Hypothalamus (tissue), 51 donors: ENCODE measurements around the gene EPN1.

Source experiments
- DNase-seq, 51 donors: peaks; one replicate each; lab custom pipeline; 2025; lab: John Stamatoyannopoulos, UW

Gene EPN1

DNA sequence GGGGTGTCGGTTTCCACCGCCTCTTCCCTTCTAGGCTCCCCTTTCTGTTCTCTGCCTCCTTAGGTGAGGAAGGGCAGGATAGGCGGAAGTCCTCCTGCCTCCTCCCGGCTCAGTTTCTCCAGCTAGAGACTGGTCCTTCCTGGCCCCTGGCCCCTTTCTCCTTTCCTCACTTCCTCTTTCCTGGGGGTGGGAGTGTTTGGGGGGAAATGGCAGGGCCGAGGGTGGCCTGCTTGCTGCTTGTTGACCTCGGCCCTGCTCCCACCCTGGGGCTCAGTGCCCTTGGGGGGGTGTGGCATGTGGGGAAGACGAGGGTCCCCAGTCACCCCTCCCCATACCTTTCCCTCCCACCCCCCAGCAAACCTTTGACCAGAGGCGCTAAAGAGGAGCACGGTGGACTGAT, 15.2 kb upstream of the EPN1 start:
- DNase-seq = no peak

DNA sequence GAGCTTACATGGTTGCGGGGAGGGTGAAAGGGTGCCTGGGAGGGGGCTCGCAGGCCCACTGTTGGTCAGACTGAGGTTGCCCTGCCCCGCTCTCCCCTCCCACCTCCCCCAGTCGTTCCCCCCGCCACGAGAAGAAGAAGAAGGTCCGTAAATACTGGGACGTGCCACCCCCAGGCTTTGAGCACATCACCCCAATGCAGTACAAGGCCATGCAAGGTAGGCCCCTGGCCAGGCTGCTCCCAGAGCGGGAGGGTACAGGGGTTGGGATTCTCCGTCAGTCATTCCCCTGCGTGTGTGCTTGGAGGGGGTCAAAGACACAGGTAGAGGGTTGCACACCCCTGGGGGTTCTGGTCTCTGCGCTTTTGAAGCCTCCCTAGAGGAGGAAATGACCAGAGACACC, 14.6 kb upstream of the EPN1 start:
- no peak for DNase-seq

DNA sequence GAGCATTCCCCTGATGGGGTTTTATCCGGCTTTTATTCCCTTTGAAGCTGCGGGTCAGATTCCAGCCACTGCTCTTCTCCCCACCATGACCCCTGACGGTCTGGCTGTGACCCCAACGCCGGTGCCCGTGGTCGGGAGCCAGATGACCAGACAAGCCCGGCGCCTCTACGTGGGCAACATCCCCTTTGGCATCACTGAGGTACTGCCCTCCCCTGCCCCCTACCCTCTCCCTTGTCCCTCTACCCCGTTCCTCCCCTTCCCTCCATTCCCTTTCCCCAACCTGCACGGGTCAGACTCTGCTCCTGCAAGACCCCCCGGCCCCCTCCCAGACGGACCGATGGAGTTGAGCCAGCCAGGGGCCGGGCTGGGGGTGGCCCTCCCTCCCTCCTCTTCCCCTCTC, 14.0 kb upstream of the EPN1 start:
- DNase-seq = no peak

DNA sequence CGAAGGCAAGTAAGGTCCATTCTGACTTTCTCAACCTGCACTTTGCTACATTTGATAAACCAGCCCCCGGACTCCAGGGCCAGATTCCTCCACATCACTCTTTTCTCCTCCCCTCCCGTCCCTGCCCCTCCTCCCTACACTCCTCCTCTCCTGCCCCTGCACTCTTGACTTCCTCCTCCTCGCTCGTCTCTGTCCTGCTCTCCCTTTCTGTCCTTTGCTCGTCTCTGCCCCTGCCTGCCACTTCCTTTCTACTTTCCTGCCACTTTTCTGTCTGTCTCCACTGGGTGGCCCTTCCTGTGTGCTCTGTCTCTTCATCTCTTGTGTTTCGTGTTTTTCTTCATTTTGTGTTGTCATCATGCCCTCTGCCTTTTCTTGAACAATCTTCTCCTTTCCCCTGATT, 13.2 kb upstream of the EPN1 start:
- DNase-seq = no peak

DNA sequence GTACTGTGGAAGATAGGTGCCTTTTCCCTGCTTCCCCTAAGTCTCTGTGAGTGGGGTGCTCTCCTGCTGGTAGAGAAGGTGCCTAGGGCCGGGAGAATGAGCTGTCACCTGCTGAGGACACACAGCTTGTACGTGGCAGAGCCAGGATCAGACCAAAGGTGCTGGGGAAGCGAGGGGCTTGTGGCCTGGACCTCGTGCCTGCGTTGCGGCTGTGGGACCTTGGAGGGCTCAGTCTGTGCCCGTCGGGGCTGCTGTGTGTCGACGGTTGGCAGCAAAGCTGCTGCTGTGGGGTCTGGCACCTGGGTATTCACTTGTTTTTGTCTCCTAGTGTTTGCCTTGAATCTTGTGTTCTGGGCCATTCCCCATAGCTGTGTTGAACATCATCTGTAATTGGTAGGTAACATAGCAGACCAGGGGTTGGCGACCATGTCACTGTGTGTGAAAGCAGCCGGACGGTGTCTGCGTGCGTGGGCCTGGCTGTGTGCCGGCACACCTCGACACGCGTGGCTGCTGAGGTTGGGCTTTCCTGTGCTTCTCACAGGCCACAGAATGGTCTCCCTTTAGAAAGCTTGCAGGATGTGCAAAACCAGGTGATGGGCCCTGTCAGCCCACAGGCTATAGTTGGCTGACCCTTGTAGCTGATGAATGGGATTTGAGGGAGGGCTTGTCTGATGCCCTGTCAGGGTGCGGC, 11.0 kb upstream of the EPN1 start:
- no peak for DNase-seq

DNA sequence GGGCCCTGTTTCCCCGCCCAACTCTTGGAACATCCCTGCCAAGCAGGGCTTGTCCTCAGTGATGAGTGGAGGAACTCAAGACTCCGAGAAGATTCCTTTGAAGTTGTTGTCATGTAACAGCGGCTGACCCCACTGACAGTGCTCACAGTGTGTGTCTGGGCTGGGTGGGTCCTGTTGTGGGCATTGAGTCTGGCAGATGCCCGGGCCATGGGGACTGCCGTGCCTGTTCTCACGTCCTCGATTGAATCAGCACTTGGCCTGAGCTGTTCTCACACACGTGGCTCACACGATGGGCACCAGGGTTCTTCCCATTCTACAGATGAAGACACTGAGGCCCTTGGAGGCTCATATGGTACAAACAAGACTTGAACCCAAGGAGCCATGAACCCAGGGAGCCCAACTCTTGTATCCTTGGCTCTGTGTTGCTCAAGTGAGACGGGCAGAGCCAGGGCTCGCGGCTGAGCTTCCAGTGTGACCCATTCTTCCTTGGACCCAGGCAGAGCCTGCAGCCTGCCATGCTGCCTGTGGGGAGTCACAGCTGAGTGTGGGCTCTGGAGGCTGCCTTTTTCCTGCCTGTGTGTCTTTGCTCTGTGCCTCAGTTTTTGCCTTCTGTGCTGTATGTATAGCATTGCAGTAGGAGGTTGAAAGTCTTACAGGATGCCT, 8.6 kb upstream of the EPN1 start:
- no peak for DNase-seq

DNA sequence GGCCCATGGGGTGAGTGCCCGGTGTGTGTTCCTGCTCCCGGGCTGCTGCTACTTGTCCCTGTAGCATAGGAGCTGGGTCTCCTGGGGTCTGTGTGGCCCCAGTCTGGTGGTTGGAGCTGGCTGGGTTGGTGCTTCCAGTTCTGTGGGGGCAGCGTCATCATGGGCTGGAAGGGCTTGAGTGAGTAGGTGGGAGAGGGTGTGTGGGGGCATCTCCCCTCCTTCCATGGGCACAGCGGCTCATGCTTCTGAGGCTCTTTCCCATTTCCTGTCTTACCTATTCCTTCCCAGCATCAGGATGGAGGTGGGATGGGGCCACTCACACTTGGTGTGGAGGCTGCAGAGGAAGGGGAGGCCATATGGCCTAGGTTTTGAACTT, 8.0 kb upstream of the EPN1 start:
- DNase-seq = no peak

DNA sequence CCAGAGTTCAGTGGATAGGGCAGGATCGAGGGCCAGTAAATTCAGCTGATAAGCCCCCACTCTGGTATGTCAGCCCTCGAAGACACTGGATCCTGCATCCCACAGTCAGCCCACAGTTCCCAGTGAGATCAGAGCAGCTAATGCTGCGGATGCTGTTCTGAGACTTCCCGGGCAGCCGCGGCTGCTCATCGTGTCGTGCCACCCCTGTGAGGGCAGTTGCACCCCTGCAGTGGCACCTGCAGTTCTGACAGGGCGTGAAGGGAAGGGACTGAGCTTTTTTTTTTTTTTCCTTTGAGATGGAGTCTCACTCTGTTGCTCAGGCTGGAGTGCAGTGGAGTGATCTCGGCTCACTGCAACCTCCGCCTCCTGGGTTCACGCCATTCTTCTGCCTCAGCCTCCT, 7.5 kb upstream of the EPN1 start:
- DNase-seq = no peak

DNA sequence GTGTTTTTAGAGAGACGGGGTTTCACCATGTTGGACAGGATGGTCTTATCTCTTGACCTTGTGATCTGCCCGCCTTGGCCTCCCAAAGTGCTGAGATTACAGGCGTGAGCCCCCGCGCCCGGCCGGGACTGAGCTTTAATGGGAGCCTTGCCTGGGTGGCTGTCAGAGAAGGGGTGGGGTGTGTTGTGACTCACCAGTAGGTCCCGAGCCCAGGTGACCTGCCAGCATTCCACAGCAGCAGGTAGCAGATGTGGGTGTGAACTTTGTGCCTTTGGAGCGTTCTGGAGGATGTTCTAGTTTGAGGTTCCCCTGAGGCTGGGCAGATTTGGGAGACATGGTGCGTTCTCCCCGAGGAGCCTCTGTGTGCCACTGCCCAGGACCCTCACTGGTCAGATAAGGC, 7.1 kb upstream of the EPN1 start:
- DNase-seq = no peak

DNA sequence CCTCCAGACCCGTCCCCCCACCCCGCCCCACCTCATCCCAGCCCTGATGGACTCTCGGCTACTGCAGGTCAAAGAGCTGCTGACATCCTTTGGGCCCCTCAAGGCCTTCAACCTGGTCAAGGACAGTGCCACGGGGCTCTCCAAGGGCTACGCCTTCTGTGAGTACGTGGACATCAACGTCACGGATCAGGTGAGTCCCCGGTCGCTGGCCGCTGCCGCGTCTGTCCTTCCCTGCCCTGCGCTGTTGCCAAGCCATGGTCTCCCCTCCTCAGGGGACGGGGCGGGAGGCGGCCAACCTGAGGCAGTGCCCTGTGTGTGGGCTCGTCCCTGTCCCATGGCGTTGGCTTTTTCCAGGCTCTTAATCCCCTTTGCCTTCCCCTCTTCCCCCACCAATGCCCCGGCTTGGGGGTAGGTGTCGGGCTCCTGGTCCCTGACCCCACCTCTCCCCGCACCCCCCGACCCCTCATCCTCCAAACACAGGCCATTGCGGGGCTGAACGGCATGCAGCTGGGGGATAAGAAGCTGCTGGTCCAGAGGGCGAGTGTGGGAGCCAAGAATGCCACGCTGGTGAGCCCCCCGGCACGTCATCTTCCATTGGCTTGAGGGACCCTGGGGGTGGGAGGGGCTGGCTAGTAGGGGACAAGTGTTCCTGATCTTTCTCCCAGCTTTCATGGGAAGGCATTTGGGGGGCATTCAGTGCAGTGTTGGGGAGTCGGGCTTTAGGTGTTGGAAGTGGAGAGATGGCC, 6.2 kb upstream of the EPN1 start:
- no peak for DNase-seq

DNA sequence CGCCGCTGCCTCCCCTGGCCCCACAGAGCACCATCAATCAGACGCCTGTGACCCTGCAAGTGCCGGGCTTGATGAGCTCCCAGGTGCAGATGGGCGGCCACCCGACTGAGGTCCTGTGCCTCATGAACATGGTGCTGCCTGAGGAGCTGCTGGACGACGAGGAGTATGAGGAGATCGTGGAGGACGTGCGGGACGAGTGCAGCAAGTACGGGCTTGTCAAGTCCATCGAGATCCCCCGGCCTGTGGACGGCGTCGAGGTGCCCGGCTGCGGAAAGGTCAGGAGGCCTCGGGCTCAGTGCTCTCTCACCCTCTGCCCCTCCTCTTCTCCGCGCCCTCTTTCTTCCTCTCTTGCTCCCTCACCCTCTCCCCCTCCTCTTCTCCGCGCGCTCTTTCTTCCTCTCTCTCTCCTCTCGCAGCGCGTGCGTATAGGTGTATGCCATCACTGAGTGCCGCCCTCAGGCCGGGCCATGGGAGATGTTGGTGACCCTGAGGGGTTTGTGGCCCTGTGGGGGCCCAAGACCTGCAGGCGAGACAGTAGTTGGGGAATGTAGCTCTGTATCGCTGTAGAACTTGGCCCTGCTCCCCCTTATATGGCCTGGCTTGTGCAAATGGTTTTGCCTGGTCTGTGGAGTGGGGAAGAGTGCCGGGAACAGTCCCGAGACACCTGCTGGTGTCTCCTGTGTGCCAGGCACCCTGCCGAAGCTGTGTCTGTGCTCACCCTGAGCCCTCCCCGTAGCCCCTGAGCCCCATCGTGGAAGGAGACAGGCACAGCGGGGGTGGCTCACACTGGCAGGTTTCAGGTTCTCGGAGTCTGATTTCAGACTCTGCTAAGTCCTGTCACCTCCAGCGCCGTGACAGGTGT, 5.4 kb upstream of the EPN1 start:
- no peak for DNase-seq

DNA sequence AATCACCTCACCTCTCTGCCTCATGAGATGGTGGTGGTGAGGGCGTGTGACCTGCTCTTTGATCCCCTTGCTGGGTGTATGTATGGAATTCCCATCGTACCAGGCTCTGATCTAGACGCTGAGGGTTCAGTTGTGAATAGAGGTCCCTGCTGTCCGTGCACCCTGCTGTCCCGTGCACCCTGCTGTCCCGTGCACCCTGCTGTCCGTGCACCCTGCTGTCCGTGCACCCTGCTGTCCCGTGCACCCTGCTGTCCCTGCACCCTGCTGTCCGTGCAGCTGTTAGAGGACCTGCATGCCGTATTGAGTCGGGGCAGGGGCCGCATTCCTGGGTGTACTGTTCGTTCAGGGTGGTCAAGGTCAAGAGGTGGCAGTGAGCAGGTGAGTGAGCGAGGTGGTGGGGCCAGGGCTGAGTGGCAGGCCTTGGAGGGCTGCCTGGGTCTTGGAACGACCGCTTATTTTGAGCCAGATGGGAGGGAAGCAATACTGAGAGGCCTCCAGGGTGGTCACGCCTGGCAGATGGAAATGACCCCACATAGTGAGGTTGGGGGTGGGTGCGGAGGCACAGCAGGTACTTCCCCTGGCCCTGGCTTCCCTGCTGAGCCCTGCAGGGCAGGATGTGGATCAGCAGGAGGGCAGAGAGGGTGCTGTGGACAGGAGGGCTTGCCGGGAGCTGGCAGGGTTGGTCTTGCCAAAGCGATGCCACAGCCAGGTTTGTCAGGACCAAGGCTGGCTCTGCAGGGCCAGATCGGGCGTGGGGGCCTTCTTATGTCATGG, 4.6 kb upstream of the EPN1 start:
- peak in 18 of 51 donors; percentile 2 to 36 (median 14) for DNase-seq

DNA sequence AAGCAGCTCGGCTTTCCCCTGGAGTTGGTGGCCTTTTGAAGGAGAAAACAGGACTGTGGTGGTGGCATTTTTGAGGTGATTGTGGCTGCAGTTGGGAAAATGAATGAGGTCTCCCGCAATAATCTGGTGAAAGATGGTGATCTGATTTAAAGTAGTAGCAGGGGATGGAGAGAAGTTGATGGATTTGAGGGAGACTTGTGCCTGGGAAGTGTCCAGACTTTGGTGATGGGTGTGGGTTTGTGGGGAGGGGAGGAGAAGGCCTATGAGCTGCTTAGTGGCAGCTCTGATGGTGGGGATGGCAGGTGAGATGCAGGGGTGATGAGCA, 4.0 kb upstream of the EPN1 start:
- no peak for DNase-seq

DNA sequence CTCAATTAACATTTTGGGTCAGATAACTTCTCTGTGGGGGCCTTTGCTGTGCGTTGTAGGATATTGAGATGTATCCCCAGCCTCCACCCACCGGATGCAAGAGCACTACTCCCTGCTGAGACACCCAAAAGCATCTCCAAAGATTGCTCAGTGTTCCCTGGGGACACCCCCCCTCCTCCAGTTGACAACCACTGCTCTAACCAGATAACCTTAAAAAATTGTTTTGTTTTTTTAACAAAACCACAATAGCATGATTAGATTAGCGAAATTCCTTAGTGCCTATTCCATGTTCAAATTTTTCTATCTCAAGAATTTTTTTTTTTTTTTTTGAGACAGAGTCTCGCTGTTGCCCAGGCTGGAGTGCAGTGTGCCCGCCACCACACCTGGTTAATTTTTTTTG, 2.6 kb upstream of the EPN1 start:
- no peak for DNase-seq

DNA sequence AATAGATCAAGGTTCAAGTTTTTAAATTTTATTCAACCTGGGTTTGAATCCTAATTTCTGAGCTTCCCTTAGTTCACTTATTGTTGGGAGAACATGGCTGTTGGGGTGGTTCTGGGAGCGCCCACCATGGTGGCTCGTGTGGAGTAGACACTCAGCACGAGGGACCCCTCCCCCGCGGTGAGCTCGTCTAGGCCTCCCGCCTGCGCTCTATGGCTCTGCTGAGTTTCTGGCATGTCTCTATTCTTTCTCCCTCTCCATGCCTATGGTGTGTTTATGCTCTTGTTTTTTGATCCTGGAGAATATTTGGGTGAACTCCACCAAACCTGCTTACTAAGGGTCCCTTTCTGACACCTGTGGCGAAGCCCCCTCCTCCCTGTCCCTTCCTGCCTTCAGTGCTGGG, 1.6 kb upstream of the EPN1 start:
- no peak for DNase-seq

DNA sequence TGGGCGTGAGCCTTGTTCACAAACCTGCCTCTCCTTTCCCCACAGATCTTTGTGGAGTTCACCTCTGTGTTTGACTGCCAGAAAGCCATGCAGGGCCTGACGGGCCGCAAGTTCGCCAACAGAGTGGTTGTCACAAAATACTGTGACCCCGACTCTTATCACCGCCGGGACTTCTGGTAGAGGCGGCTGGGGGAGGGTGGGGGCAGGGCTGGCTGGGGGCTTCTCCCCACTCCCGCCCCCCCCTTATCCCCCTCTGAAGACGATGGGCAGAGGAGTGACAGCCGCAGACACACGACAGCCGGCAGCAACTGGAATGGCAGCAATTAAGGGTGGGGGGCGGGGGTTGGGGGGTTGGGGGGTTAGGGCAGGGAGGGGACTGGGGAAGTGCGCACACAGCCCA, 1.1 kb upstream of the EPN1 start:
- DNase-seq = no peak

DNA sequence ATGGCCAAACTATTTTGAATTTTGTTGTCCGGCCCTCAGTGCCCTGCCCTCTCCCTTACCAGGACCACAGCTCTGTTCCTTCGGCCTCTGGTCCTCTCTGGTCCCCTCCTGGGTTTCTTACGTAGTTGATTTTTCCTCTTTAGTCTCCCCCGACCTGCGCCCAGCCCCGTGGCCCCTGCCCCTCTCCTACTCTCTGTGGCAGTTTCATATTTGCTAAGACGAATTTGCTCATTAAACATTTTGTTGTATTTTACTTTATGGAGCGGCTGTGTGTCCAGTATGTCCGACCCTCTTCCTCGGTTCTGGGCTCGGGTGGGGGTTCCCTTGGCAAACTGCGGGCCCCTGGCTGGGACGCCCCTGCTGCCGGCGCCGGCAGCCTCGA, 576 bp upstream of the EPN1 start:
- DNase-seq = no peak

DNA sequence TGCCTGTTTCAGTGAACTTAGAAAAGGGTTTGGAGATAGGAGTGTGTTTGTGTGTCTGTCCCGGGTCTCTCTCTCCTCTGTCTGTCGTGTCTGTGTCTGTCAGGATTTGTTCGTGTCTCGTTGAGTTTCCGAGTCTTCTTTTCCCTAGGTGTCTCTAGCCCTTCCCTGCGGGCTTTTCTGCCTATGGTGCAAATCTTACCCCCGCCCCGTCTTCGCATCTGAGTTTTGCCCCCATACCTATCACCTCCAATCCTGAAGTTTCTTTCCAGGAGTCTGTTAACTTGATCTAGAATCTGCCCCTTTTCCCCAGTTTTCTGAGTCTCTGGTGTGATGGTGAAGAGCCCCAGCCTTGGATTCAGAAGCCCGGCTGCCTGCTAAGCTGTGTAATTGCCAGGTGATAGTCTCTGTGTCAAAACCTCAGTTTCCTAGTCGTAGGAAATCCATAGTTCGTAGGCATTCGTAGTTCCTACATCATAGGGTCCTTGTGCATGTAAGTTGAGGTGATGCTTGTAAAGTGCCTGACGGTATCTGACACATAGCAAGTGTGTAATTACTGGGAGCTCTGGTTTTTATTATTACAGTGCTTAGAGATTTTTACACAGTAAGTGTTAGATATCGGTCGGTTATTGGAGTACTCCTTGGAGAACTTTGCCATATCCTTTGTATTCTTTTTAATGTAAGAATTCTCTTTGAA, 782 bp downstream of the EPN1 start:
- no peak for DNase-seq

DNA sequence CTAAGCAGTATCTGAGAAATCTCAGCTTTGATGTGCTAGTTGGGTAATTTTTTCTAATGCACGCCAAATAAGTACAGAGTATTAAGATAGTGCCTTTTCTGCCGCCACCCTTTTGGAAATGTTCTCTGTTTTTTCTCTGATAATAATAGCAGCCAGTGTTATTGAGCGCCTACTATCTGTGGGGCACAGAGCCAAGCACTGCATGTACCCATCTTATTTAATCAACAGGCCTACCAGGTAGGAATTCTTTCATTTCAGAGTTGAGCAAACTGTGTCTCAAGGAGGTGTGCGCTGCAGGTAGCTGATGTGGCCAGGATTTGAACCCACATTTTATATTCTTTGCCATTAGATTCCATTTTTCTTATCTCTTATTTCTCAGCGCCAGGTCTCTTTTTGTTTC, 1.4 kb downstream of the EPN1 start:
- DNase-seq = no peak

DNA sequence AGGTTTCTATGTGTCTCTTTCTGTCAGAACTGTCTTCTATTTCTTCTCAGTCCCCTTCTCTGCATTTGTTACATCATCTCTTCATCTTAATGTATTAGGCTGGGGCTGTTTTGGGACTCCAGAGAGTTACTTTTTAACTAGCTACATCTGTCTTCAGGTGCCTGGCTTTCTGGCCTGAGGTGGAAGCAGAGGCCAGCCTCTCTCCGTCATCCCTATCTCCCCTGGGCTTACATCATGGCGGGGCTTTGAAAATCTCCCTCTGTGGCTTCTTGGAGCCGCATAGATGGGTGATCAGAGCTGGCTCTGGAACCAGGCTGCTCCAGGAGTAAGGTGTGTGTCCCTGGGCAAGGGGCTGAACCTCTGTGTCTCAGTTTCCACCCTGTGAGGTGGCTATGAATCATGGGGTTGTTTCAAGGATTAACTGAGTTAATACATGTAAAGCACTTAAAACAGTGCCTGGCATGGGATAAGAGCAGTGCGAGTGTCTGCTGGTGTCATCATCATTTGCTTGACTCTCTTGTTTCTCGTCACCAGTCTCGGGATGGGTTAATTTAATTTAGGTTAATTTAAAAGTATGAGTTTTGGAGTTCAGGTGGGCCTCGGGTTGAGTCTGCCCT, 2.0 kb downstream of the EPN1 start:
- no peak for DNase-seq
